Endothelial cell of umbilical vein (primary cell): ENCODE measurements around the gene CARMIL1.

ENCODE experiments used
- EZH2 ChIP-seq: IDR thresholded peaks from 2 replicates; pipeline ENCODE4 v1.6.1; 2012; ENCODE audit warnings: borderline replicate concordance, low read depth, mild to moderate bottlenecking, moderate library complexity, low read length, inconsistent platforms; ENCODE audit not compliant: severe bottlenecking
- POLR2AphosphoS5 ChIP-seq: IDR thresholded peaks from 2 replicates; pipeline ENCODE4 v1.6.1; 2012; ENCODE audit warnings: low read depth, mild to moderate bottlenecking, control low read depth, low read length, moderate library complexity; ENCODE audit not compliant: insufficient read depth
- TF ChIP-seq, protein P1 (sequence below), 2 donors: IDR thresholded peaks; 1 replicate in 1 of 2; 2 replicates in 1 of 2; pipeline ENCODE4 v1.5.1; 2011; ENCODE audit warnings: low read length in 2 of 2, mild to moderate bottlenecking in 2 of 2, moderate library complexity in 2 of 2, control low read depth in 1 of 2, inconsistent platforms in 1 of 2, low read depth in 1 of 2; ENCODE audit not compliant: insufficient read depth in 1 of 2; ENCODE audit errors: extremely low read depth in 1 of 2

DNA sequence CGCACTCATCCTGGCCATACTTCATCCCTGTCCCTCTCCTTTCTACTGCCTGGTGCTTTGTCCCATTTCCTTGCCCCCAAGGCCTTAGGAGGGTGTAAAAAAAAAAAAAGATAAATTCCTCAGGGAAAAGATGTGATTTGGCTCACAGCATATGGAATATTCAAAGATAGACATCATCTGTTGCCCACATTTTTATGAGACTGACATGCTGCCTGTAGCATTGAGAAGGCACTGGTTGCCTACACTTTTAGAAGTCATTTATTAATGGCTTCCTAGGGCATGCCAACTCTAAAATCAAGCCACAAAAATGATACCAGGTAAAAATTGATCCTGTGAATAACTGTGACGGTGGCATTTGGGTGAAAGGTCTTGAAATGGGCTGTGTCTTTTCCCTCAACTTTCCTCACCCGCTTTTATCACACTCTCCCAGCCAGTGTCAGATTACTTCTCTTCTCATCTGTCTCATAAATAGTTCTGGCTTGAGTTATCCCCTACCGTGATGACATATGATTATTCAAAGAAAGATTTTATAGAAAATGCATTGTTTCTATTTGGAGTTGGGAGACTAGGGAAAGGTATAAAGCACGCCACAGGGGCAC is 139.4 kb downstream of the CARMIL1 start:
- TF ChIP-seq EZH2 (no peak), POLR2AphosphoS5 (no peak)
- TF ChIP-seq, protein P1, sequence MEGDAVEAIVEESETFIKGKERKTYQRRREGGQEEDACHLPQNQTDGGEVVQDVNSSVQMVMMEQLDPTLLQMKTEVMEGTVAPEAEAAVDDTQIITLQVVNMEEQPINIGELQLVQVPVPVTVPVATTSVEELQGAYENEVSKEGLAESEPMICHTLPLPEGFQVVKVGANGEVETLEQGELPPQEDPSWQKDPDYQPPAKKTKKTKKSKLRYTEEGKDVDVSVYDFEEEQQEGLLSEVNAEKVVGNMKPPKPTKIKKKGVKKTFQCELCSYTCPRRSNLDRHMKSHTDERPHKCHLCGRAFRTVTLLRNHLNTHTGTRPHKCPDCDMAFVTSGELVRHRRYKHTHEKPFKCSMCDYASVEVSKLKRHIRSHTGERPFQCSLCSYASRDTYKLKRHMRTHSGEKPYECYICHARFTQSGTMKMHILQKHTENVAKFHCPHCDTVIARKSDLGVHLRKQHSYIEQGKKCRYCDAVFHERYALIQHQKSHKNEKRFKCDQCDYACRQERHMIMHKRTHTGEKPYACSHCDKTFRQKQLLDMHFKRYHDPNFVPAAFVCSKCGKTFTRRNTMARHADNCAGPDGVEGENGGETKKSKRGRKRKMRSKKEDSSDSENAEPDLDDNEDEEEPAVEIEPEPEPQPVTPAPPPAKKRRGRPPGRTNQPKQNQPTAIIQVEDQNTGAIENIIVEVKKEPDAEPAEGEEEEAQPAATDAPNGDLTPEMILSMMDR (IDR thresholded peaks at IDR 0.05; ENCODE audit: extremely low read depth in 1 of 2, insufficient read depth in 1 of 2, low read depth in 1 of 2, low read length in 2 of 2), result no peak
